ENCODE results near the gene REV3L. TPM values are rescaled to one million over a fixed set of nuclear protein-coding genes. Genes with fewer than 3 reads are reported as not detected.

REV3L gene
- polyA plus RNA-seq, 2 of the 4 experiments (the other 2 are of a cell fraction) = 4.1 to 12.4 TPM

DNA sequence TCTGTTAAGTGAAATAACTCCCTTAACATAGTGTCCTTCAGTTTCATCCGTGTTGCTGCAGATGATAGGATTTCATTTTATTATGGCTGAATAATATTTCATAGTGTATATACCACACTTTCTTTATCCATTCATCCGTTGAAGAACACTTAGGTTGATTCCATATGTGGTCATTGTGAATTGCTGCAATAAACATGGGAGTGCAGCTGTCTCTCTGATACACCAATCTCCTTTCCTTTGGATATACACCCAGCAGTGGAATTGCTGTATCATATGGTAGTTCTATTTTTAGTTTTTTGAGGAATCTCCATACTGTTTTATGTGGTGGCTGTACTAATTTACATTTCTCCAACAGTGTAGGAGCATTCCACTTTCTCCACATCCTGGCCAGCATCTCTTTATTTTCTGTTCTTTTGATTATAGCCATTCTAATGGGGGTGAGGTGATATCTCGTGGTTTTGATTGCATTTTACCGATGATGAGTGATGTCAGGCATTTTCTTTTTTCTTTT, 202.5 kb downstream of the REV3L start:
- ChIA-PET POLR2A (no interaction called here), CTCF (interaction anchor here (1.3 kb wide), 1 partner anchor 21 kb away, joined by 6 read pairs; a partner anchor contains a TSS)
- H3K9me3 ChIP-seq = 0 out of 3 replicates have a peak, but pooled peaks cover 2% of the 10 kb centered on the region
- WGBS (ENCODE audit: missing lambda C conversion rate) = 91% methylated on average over 4 of the region's 4 CpGs
- H3K4me3 ChIP-seq = no peak overlapping the region
- no peak for TF ChIP-seq MAX (IDR thresholded peaks at IDR 0.05)
- no peak for TF ChIP-seq HES2 (IDR thresholded peaks at IDR 0.05)
- TF ChIP-seq, protein P1, sequence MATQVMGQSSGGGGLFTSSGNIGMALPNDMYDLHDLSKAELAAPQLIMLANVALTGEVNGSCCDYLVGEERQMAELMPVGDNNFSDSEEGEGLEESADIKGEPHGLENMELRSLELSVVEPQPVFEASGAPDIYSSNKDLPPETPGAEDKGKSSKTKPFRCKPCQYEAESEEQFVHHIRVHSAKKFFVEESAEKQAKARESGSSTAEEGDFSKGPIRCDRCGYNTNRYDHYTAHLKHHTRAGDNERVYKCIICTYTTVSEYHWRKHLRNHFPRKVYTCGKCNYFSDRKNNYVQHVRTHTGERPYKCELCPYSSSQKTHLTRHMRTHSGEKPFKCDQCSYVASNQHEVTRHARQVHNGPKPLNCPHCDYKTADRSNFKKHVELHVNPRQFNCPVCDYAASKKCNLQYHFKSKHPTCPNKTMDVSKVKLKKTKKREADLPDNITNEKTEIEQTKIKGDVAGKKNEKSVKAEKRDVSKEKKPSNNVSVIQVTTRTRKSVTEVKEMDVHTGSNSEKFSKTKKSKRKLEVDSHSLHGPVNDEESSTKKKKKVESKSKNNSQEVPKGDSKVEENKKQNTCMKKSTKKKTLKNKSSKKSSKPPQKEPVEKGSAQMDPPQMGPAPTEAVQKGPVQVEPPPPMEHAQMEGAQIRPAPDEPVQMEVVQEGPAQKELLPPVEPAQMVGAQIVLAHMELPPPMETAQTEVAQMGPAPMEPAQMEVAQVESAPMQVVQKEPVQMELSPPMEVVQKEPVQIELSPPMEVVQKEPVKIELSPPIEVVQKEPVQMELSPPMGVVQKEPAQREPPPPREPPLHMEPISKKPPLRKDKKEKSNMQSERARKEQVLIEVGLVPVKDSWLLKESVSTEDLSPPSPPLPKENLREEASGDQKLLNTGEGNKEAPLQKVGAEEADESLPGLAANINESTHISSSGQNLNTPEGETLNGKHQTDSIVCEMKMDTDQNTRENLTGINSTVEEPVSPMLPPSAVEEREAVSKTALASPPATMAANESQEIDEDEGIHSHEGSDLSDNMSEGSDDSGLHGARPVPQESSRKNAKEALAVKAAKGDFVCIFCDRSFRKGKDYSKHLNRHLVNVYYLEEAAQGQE (IDR thresholded peaks at IDR 0.05) = no peak
- TF ChIP-seq HOXB5 (CRISPR knock-in tag; IDR thresholded peaks at IDR 0.05) = no peak
- TF ChIP-seq ZFP36 (IDR thresholded peaks at IDR 0.05; ENCODE audit: borderline replicate concordance, partially characterized antibody) = no peak
- TF ChIP-seq TP53 (CRISPR knock-in tag; IDR thresholded peaks at IDR 0.05) = no peak
- TF ChIP-seq RNF2 (IDR thresholded peaks at IDR 0.05; ENCODE audit: borderline replicate concordance, low read depth) = no peak
- TF ChIP-seq KDM1A (IDR thresholded peaks at IDR 0.05; ENCODE audit: low read depth) = no peak
- TF ChIP-seq EHF (CRISPR knock-in tag; IDR thresholded peaks at IDR 0.05) = no peak
- TF ChIP-seq FOSB (CRISPR knock-in tag; IDR thresholded peaks at IDR 0.05) = no peak
- TF ChIP-seq FOSL2 (IDR thresholded peaks at IDR 0.05) = no peak
- no peak for TF ChIP-seq FOSL2 (CRISPR knock-in tag; IDR thresholded peaks at IDR 0.05)
- no peak for TF ChIP-seq CEBPB (IDR thresholded peaks at IDR 0.05)
- no peak for TF ChIP-seq EP300 (IDR thresholded peaks at IDR 0.05)
- no peak for TF ChIP-seq CHD2 (IDR thresholded peaks at IDR 0.05; ENCODE audit: low read length, partially characterized antibody)
- TF ChIP-seq HDAC2 (IDR thresholded peaks at IDR 0.05) = no peak
- TF ChIP-seq NR3C1 (IDR thresholded peaks at IDR 0.05) = no peak
- no peak overlapping the region for H3K27ac ChIP-seq
- no peak for ATAC-seq
- H3K4me1 ChIP-seq = no peaks in the 10 kb centered on the region
- H3K4me2 ChIP-seq = no peak overlapping the region
- no peak for DNase-seq (ENCODE audit: low read depth in 1 of 2, low spot score in 1 of 2)
- FAIRE-seq = no peak

GRCh38 chr6:111278731-111279130, 204.3 kb downstream of the REV3L start:
- H3K4me2 ChIP-seq = no peak overlapping the region
- DNase-seq (ENCODE audit: low read depth in 1 of 2, low spot score in 1 of 2) (no peak), ATAC-seq (no peak), FAIRE-seq (no peak)
- ChIA-PET CTCF (no interaction called here), POLR2A (no interaction called here)
- 0 out of 3 replicates have a peak, but pooled peaks cover 8% of the 10 kb centered on the region for H3K9me3 ChIP-seq
- 87% methylated on average over 2 of the region's 2 CpGs for WGBS (ENCODE audit: missing lambda C conversion rate)
- no peaks in the 10 kb centered on the region for H3K4me1 ChIP-seq
- H3K4me3 ChIP-seq = no peak overlapping the region
- H3K27ac ChIP-seq = no peak overlapping the region
- no peak for TF ChIP-seq RCOR1 (IDR thresholded peaks at IDR 0.05; ENCODE audit: low read depth, low read length)
- TF ChIP-seq BHLHE40 (IDR thresholded peaks at IDR 0.05; ENCODE audit: low read depth, low read length) = no peak
- TF ChIP-seq SREBF2 (IDR thresholded peaks at IDR 0.05) = no peak
- no peak for TF ChIP-seq KDM5A (IDR thresholded peaks at IDR 0.05)
- no peak for TF ChIP-seq GATA3 (IDR thresholded peaks at IDR 0.05; ENCODE audit: borderline replicate concordance)
- no peak for TF ChIP-seq EHMT2 (IDR thresholded peaks at IDR 0.05; ENCODE audit: low read depth)
- no peak for TF ChIP-seq FOSB (CRISPR knock-in tag; IDR thresholded peaks at IDR 0.05)
- TF ChIP-seq JUNB (IDR thresholded peaks at IDR 0.05) = no peak
- no peak for TF ChIP-seq CHD2 (IDR thresholded peaks at IDR 0.05; ENCODE audit: low read length, partially characterized antibody)
- no peak for TF ChIP-seq RFX5 (IDR thresholded peaks at IDR 0.05)
- TF ChIP-seq BCL3 (IDR thresholded peaks at IDR 0.05) = no peak
- no peak for TF ChIP-seq RARB (CRISPR knock-in tag; IDR thresholded peaks at IDR 0.05)
- TF ChIP-seq POLR2AphosphoS2 (conservative IDR thresholded peaks at IDR 0.05; ENCODE audit: low read length) = no peak
- TF ChIP-seq MYC (IDR thresholded peaks at IDR 0.05; ENCODE audit: borderline replicate concordance, low read length) = no peak
- TF ChIP-seq MAX (IDR thresholded peaks at IDR 0.05) = no peak
- TF ChIP-seq PBX3 (IDR thresholded peaks at IDR 0.05) = no peak
- no peak for TF ChIP-seq HOXB13 (CRISPR knock-in tag; IDR thresholded peaks at IDR 0.05; ENCODE audit: low read depth)

All from A549 (cell line).